NCI-H82 (cell line): ENCODE results near the gene SPDYE2.
"Not testable (repeated sequence)": the region's sequence is repeated elsewhere in the genome, so short reads cannot be mapped to it uniquely, and the experiment has no call there.

Experiments used
- DNase-seq: peaks from one replicate; lab custom pipeline; 2025; lab: John Stamatoyannopoulos, UW

SPDYE2 gene

DNA sequence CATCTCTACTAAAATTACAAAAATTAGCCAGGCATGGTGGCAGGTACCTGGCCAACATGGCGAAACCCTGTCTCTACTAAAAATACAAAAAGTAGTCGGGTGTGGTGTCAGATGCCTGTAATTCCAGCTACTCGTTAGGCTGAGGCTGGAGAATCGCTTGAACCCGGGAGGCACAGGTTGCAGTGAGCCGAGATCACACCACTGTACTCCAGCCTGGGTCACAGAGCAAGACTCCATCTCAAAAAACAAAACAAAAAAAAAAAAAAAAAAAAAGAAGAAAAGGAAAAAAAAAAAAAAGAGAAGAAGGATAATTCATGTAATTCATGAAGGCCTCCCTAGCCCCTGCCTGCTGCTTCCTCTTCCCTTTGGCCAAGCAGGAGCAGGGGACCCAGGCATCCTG lies 10.4 kb upstream of the SPDYE2 start:
- not testable (repeated sequence) for DNase-seq

GRCh38 chr7:102542083-102542482 lies 8.9 kb upstream of the SPDYE2 start:
- not testable (repeated sequence) for DNase-seq

DNA sequence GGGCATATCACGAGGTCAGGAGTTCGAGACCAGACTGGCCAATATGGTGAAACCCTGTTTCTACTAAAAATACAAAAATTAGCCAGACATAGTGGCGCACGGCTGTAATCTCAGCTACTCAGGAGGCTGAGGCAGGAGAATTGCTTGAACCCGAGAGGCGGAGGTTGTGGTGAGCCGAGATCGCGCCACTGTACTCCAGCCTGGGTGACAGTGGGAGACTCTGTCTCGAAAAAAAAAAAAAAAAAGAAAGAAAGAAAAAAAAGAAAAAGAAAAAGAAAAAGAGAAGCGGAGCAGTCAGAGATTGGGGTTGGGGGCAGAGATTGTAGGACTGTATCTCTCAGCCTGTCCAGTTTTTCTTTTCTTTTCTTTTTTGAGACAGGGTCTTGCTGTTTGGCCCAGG lies 8.3 kb upstream of the SPDYE2 start:
- not testable (repeated sequence) for DNase-seq

- DNase-seq = not testable (repeated sequence)
These were observed 7.4 kb upstream of the SPDYE2 start, which contains the start of gene UPK3BL2 for GRCh38 chr7:102543596-102543995. Gene UPK3BL2, minus strand, starts transcription at chr7:102543696. Its CDS starts 60 bp downstream, at chr7:102543636.

DNA sequence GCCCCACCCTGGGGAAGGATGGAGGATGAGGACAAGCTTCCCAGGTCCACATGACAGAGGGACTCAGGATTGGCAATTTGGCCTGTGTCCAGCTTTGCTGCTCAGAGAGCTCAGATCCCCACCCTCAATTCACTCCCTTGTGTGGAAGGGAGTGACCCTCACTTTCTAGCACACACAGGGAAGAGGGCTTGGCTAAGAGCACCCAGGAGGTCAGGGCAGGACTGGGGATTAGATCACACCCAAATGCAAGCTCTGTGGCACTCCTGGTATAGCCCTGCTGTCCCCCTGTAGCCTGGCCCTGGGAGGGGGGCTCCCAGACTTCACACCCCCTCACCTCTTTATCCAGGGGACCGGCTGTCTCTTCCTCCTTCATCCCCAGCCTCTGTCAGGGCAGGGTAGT lies 6.7 kb upstream of the SPDYE2 start:
- not testable (repeated sequence) for DNase-seq

DNA sequence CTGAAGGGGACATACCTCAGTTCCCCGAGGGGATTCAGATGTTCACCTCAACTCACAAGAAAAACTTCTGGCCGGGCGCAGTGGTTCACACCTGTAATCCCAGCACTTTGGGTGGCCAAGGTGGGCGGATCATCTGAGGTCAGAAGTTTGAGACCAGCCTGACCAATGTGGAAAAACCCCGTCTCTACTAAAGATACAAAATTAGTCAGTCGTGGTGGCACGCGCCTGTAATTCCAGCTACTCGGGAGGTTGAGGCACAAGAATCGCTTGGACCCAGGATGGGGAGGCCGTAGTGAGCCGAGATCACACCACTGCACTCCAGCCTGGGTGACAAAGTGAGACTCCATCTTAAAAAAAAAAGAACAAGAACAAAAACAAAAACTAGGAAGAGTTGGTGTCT lies 5.7 kb upstream of the SPDYE2 start:
- not testable (repeated sequence) for DNase-seq

- not testable (repeated sequence) for DNase-seq
These were observed 4.7 kb upstream of the SPDYE2 start for GRCh38 chr7:102546353-102546752.

DNA sequence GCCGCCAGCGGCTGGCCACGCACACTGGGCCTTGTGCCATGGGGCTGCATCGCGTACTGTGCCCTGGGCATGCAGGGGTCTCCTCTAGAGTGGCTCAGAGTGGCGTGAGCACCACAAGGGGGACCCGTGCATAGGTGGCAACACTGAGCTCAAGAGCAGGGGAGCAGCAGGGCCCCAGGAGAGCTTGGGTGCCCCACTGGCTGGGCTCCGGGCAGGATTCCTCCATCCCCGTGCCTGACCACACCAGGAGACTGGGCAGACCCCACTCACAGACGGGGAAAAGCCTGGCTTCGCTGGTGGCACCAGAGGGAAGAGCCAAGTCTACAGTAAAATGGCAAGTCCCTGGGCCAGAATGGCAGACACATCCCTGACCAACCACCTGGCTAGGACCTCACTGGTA lies 17.6 kb downstream of the SPDYE2 start:
- not testable (repeated sequence) for DNase-seq

GRCh38 chr7:102572261-102573239 lies 21.5 kb downstream of the SPDYE2 start, which contains the start of gene POLR2J3:
Gene POLR2J3, minus strand, starts transcription at chr7:102572583. Its CDS starts 62 bp downstream, at chr7:102572521.
- not testable (repeated sequence) for DNase-seq

DNA sequence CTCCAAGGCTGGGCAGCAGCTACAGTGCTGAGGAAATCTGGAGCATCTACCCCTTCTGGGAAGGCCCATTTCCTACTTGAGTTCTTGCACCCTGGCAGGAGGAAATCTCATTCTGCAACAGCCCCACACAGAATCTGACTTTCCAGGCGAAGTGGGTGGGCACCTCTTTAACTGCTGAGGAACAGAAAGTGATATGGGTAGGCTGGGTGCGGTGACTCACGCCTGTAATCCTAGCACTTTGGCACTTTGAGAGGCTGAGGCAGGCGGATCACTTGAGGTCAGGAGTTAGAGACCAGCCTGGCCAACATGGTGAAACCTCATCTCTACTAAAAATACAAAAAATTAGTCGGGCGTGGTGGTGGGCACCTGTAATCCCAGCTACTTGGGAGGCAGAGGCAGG lies 23.6 kb downstream of the SPDYE2 start:
- DNase-seq = not testable (repeated sequence)

DNA sequence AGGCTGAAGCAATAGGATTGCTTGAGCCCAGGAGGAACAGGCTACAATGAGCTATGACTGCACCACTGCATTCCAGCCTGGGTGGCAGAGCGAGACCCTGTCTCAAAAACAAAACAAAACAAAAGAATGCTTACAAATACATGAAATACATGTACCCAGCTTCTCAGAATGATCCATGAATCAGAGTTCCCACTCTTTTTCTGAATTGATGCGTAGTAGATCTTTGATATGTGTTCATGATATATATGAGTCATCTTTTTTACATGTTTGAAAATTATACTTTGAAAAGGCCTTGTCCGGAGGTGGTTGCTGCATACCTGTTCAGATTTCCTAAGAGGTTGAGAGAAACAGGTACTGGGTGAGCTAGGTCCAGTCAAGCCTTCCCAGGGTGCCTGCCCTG lies 25.3 kb downstream of the SPDYE2 start:
- not testable (repeated sequence) for DNase-seq

GRCh38 chr7:102577315-102578240 lies 26.6 kb downstream of the SPDYE2 start:
- not testable (repeated sequence) for DNase-seq

GRCh38 chr7:102578486-102578885 lies 27.5 kb downstream of the SPDYE2 start:
- not testable (repeated sequence) for DNase-seq

GRCh38 chr7:102581722-102582121 lies 30.7 kb downstream of the SPDYE2 start:
- DNase-seq = not testable (repeated sequence)

GRCh38 chr7:102583495-102583894 lies 32.5 kb downstream of the SPDYE2 start:
- not testable (repeated sequence) for DNase-seq

- not testable (repeated sequence) for DNase-seq
These were observed 38.8 kb downstream of the SPDYE2 start for GRCh38 chr7:102589857-102590256.

- DNase-seq = not testable (repeated sequence)
These were observed 41.5 kb downstream of the SPDYE2 start for GRCh38 chr7:102592477-102593019.

DNA sequence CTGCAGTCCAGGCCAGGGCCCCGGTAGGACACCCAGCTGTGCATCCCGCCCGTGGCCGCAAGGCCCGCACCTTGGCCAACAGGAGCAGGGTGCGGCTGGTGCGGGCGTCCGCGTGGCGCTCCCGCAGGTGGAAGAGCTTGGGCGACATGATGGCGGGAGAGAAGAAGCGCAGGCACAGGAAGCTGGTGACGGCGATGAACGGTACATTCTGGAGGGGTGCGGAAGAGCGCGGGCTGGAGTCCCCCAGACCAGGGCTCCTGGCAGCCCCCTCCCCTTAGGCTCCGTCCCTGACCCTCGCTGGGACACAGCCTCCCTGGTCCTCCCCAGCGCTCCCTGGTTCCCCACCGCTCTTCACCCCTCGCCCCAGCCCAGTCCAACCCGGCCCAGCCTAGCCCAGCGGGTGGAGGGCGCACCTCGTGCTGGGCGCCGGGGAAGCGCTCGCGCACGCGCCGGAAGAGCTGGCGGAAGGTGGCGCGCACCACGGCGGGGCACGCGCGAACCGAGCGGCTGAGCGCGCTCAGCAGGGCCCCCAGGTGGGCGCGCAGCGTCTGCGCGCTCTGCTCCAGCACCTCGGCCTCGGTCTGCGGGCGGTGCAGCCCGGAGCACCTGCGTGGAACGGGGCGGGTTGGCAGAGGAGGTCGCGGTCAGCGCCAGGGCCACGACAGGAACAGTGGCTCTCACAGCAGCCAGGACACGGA lies 42.8 kb downstream of the SPDYE2 start:
- not testable (repeated sequence) for DNase-seq

DNA sequence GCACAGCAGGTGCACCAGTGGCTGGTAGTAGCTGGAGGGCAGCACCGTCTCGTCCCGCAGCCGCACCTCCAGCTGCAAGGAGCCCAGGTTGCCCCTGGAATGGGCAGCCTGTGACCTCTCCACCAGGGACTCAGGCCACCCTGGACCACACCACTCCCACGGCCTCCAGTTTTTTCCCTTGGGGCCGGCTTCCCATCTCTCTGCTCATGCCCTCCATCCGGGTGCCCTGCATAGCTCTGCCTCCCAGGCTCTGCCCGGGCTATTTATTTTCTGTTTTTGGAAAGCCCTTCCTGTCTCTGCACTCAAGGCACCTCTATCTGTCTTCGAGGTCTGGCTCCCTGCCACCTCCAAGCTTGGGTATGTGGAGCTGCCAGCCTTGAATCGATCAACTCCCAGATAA lies 45.0 kb downstream of the SPDYE2 start:
- not testable (repeated sequence) for DNase-seq

DNA sequence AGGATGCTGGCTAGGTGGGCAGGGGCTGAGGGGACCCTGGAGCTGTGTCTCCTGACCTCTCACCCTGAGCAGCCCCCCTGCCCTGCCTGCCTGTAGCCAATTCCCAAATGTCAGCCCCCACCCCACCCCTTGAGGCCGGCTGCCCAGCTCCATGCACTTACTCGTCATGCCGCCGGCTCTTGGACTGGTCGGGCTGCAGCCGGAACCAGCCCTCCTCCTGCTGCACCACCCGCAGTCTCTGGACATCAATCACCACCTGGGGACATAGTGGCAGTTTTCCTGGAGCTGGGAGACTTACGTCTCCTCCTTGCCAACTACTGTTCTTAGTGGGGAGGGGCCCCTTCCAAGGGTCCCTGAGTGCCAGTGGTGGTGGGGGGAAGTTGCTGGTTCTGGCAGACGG lies 48.7 kb downstream of the SPDYE2 start:
- not testable (repeated sequence) for DNase-seq

DNA sequence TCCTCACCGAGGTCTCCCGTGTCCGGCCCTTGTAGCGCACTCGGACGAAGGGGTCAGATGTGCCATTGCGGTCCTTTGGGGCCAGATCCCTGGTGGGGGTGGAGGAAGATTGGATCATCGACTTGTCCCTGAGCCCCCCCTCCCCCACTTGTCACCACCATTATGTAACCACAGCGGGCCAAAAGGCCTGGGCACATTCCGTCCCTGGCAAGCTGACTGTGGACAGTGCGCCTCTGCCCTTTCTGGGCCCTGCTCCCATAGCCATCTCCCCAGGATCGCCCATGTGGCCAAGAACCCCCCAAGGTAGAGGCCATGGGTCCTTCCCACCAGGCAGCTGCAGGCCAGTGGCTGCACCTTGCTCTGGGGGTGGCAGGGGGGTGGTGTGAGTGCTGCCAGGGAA lies 51.3 kb downstream of the SPDYE2 start:
- DNase-seq = not testable (repeated sequence)
